HG03521 (cell line): ENCODE results near the gene DENND6A.
"Not testable (repeated sequence)": the region's sequence is repeated elsewhere in the genome, so short reads cannot be mapped to it uniquely, and the experiment has no call there.

Experiments
- ATAC-seq: cut with Tn5 transposase; IDR thresholded peaks from one replicate; pipeline ENCODE4 v1.9.1; 2021; ENCODE audit warnings: mild to moderate bottlenecking, moderate library complexity; ENCODE audit not compliant: unreplicated experiment

Gene DENND6A

GRCh38 chr3:57644740-57645139, 48.1 kb downstream of the DENND6A start:
- ATAC-seq, result no peak

- no peak for ATAC-seq
These were observed 55.5 kb downstream of the DENND6A start for GRCh38 chr3:57637391-57637790.

GRCh38 chr3:57634259-57634658, 58.6 kb downstream of the DENND6A start:
- not testable (repeated sequence) for ATAC-seq

- ATAC-seq, result no peak
These were observed 64.9 kb downstream of the DENND6A start for GRCh38 chr3:57627976-57628375.

GRCh38 chr3:57624801-57625200, 68.1 kb downstream of the DENND6A start:
- ATAC-seq, result no peak

GRCh38 chr3:57622362-57622761, 70.5 kb downstream of the DENND6A start:
- ATAC-seq, result no peak

- no peak for ATAC-seq
These were observed 75.1 kb downstream of the DENND6A start for GRCh38 chr3:57617739-57618138.

- ATAC-seq, result no peak
These were observed 76.6 kb downstream of the DENND6A start for GRCh38 chr3:57616233-57616632.

- ATAC-seq, result not testable (repeated sequence)
These were observed 81.0 kb downstream of the DENND6A start for GRCh38 chr3:57611870-57612269.

GRCh38 chr3:57605683-57606082, 87.2 kb downstream of the DENND6A start:
- no peak for ATAC-seq

GRCh38 chr3:57604971-57605370, 87.9 kb downstream of the DENND6A start:
- no peak for ATAC-seq

- ATAC-seq, result no peak
These were observed 92.7 kb downstream of the DENND6A start for GRCh38 chr3:57600195-57600594.

GRCh38 chr3:57598765-57599360, 94.0 kb downstream of the DENND6A start:
- ATAC-seq, result no peak

GRCh38 chr3:57597127-57597923, 95.6 kb downstream of the DENND6A start, which contains the start of gene ARF4:
Gene ARF4 (minus strand): TSS chr3:57597344. CDS start chr3:57597140, 204 bp downstream.
- ATAC-seq, result peak; percentile 91

GRCh38 chr3:57596495-57597126, 96.3 kb downstream of the DENND6A start:
- ATAC-seq, result no peak

- ATAC-seq, result no peak
These were observed 98.3 kb downstream of the DENND6A start for GRCh38 chr3:57594576-57594975.

- no peak for ATAC-seq
These were observed 98.7 kb downstream of the DENND6A start for GRCh38 chr3:57594144-57594543.

GRCh38 chr3:57592306-57592705, 100.6 kb downstream of the DENND6A start:
- ATAC-seq, result no peak

- no peak for ATAC-seq
These were observed 105.0 kb downstream of the DENND6A start for GRCh38 chr3:57587905-57588304.

GRCh38 chr3:57586778-57587177, 106.1 kb downstream of the DENND6A start:
- no peak for ATAC-seq

- no peak for ATAC-seq
These were observed 109.3 kb downstream of the DENND6A start for GRCh38 chr3:57583544-57583943.
